HL-60 (cell line): ENCODE measurements around the gene PUDP.

Experiments
- DNase-seq, 2 experiments: peaks; one replicate each; pipeline ENCODE4 v3.0.0-alpha.2; 2010 to 2020; ENCODE audit warnings: low read depth in 1 of 2, low spot score in 1 of 2
- H3K27ac ChIP-seq: fragments of 250-450 bp; sonication (Bioruptor Pico); replicated peaks from 2 replicates; pipeline ENCODE4 v1.5.1; 2020; ENCODE audit warnings: mild to moderate bottlenecking, moderate library complexity
- H3K27me3 ChIP-seq: fragments of 250-450 bp; sonication (Bioruptor Pico); 2 replicates; pipeline ENCODE4 v1.5.1; 2021; ENCODE audit warnings: mild to moderate bottlenecking, moderate library complexity; ENCODE audit not compliant: insufficient read depth, poor library complexity, severe bottlenecking
- H3K4me3 ChIP-seq: replicated peaks from 2 replicates; pipeline ENCODE4 v1.5.1; 2011; ENCODE audit warnings: mild to moderate bottlenecking, control low read depth, low read length; ENCODE audit not compliant: insufficient read depth
- CTCF ChIP-seq: IDR thresholded peaks from one replicate; pipeline ENCODE4 v1.5.1; 2011; ENCODE audit warnings: low read length, control low read depth, inconsistent platforms; ENCODE audit not compliant: insufficient read depth
- GABPA ChIP-seq: IDR thresholded peaks from 2 replicates; pipeline ENCODE4 v1.6.1; 2012; ENCODE audit warnings: low read depth
- POLR2AphosphoS5 ChIP-seq: IDR thresholded peaks from 2 replicates; pipeline ENCODE4 v1.6.1; 2012; ENCODE audit warnings: low read depth
- REST ChIP-seq: IDR thresholded peaks from 2 replicates; pipeline ENCODE4 v1.6.1; 2012; ENCODE audit warnings: low read depth; ENCODE audit not compliant: insufficient replicate concordance
- SPI1 ChIP-seq: IDR thresholded peaks from 2 replicates; pipeline ENCODE4 v1.6.1; 2012; ENCODE audit warnings: low read depth, mild to moderate bottlenecking, borderline replicate concordance

Gene PUDP

GRCh38 chrX:7115557-7115956 is 32.4 kb downstream of the PUDP start:
- H3K27ac ChIP-seq, result no peak overlapping the region

GRCh38 chrX:7112071-7112470 is 35.9 kb downstream of the PUDP start:
- Histone ChIP-seq H3K27ac (no peak overlapping the region), H3K27me3 (no peaks in the 10 kb centered on the region), H3K4me3 (no peak overlapping the region)
- no peak for DNase-seq
- no peak for TF ChIP-seq SPI1
- TF ChIP-seq POLR2AphosphoS5, result no peak
- TF ChIP-seq GABPA, result no peak
- no peak for TF ChIP-seq CTCF
- no peak for TF ChIP-seq REST

More at GRCh38 chrX:7115557-7115956, 32.4 kb downstream of the PUDP start:
- TF ChIP-seq CTCF, result no peak
- TF ChIP-seq REST, result no peak
- TF ChIP-seq GABPA, result no peak
- TF ChIP-seq SPI1, result no peak
- no peak for TF ChIP-seq POLR2AphosphoS5
- Histone ChIP-seq H3K4me3 (no peak overlapping the region), H3K27me3 (no peaks in the 10 kb centered on the region)
- DNase-seq, result no peak

- DNase-seq, result no peak
- no peaks in the 10 kb centered on the region for H3K27me3 ChIP-seq
- no peak overlapping the region for H3K4me3 ChIP-seq
- no peak for TF ChIP-seq SPI1
- TF ChIP-seq CTCF, result no peak
- TF ChIP-seq GABPA, result no peak
- TF ChIP-seq REST, result no peak
- no peak for TF ChIP-seq POLR2AphosphoS5
- H3K27ac ChIP-seq, result no peak overlapping the region
Observed at GRCh38 chrX:7111518-7111917, 36.4 kb downstream of the PUDP start.
